GM21360 (cell line): ENCODE data around the gene RABGGTB.
"Not testable (repeated sequence)": the region's sequence is repeated elsewhere in the genome, so short reads cannot be mapped to it uniquely, and the experiment has no call there.

ENCODE experiments used
- ATAC-seq: cut with Tn5 transposase; IDR thresholded peaks from one replicate; pipeline ENCODE4 v1.9.1; 2021; ENCODE audit warnings: mild to moderate bottlenecking, moderate library complexity; ENCODE audit not compliant: unreplicated experiment

Gene RABGGTB

DNA sequence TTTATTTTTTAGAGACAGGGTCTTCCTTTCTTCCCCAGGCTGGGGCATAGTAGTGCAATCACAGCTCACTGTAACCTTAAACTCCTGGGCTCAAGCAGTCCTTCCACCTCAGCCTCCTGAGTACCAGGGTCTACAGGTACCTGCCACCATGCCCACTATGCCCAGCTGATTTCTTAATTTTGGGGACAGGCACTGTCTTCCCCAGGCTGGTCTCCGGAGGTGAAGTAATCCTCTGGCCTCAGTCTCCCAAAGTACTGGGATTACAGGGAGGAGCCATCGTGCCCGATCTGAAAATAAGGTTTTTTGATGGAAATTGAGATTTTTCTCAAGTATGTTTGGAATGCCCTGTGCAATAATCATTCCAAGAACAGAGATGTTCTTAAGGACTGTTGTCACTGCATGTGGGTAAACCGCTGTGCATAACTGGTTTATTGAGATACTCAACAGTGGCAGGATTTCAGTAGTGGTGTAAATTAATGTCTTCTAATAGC lies 9.7 kb downstream of the RABGGTB start:
- no peak for ATAC-seq

GRCh38 chr1:75796376-75797272 lies 10.6 kb downstream of the RABGGTB start, which contains the start of gene MSH4:
TSS of gene MSH4 (plus strand) at chr1:75796882. CDS start at chr1:75796986, 104 bp downstream.
- ATAC-seq, result no peak

- ATAC-seq, result no peak
Observed at GRCh38 chr1:75797273-75797588, 11.2 kb downstream of the RABGGTB start.

- ATAC-seq, result no peak
Observed at GRCh38 chr1:75797606-75798216, 11.7 kb downstream of the RABGGTB start.

DNA sequence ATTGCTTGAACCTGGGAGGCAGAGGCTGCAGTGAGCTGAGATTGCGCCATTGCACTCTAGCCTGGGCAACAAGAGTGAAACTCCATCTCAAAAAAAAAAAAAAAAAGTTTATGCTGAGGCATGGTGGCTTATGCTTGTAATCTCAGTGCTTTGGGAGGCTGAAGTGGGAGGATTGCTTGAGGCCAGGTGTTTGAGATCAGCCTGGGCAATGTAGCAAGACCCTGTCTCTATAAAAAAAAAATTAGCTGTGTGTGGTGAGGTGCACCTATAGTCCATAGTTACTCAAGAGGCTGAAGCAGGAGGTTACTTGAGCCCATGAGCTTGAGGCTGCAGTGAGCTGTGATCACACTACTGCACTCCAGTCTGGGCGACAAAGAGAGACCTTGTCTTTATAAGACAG lies 15.4 kb downstream of the RABGGTB start:
- ATAC-seq, result not testable (repeated sequence)

- no peak for ATAC-seq
Observed at GRCh38 chr1:75808921-75809320, 22.9 kb downstream of the RABGGTB start.

DNA sequence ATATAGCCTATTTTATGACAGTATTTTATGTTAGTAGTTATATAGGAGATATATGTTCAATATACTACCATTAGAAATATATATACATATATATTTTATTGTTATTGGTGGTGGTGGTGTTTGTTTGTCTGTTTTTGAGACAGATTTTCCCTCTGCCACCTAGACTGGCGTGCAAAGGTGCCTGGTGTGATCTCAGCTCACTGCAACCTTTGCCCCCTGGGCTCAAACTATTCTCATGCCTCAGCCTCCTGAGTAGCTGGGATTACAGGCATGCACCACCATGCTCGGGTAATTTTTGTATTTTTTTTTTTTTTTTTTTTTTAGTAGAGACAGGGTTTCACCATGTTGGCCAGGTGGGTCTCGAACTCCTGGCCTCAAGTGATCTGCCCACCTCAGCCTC lies 24.1 kb downstream of the RABGGTB start:
- ATAC-seq, result not testable (repeated sequence)

- no peak for ATAC-seq
Observed at GRCh38 chr1:75811211-75811981, 25.3 kb downstream of the RABGGTB start.

DNA sequence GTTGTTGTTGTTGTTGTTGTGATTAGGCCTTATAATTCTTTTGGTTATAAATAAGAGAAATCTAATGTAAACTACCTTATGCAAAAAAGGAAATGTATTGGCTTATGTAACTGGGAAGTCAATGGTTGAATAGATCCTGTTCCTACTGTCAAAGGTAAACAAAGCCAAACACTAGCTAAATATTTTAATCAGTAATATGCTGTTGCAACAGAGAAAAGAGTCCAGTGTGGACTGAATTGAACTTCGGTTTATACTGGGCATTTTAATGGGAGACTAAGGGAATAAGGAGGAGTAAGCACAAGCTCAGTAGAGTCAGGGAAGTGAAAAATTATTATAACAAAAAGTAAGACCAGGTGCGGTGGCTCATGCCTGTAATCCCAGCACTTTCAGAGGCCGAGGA lies 26.0 kb downstream of the RABGGTB start:
- no peak for ATAC-seq

DNA sequence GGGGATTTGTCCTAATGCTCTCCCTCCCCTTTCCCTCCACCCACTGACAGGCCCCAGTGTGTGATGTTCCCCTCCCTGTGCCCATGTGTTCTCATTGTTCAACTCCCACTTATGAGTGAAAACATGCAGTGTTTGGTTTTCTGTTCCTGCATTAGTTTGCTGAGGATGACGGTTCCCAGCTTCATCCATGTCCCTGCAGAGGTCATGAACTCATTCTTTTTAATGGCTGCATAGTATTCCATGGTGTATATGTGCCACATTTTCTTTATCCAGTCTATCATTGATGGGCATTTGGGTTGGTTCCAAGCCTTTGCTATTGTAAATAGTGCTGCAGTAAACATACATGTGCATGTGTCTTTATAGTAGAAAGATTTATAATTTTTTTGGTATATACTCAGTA lies 37.5 kb downstream of the RABGGTB start:
- not testable (repeated sequence) for ATAC-seq

- no peak for ATAC-seq
Observed at GRCh38 chr1:75836528-75837100, 50.6 kb downstream of the RABGGTB start.

- ATAC-seq, result no peak
Observed at GRCh38 chr1:75838079-75838478, 52.0 kb downstream of the RABGGTB start.

- ATAC-seq, result no peak
Observed at GRCh38 chr1:75841421-75841820, 55.4 kb downstream of the RABGGTB start.
